Measurements from ENCODE around the gene TMOD1.

GRCh38 chr9:97570899-97571298 is 69.4 kb downstream of the TMOD1 start:
- no peak for TF ChIP-seq CTCF (IDR thresholded peaks at IDR 0.05)
- no peak for TF ChIP-seq POLR2A (IDR thresholded peaks at IDR 0.05)
